ENCODE measurements around the gene ZNF638.

ZNF638 gene

GRCh38 chr2:71457123-71457915 is 125.7 kb downstream of the ZNF638 start:
- Histone ChIP-seq H3K9ac (ENCODE audit: low read depth, low read length) (no peak overlapping the region), H3K36me3 (ENCODE audit: insufficient read depth, low read length) (no peaks in the 10 kb centered on the region), H3K27ac (ENCODE audit: low read depth, low read length) (no peak overlapping the region), H3K4me3 (ENCODE audit: low read length) (no peak overlapping the region), H3K9me3 (ENCODE audit: insufficient read depth, low read depth, low read length) (no peaks in the 10 kb centered on the region), H3K27me3 (ENCODE audit: insufficient read depth, low read length) (peaks cover 60% of the 10 kb centered on the region), H3K4me1 (ENCODE audit: insufficient read depth, low read length) (peaks cover 41% of the 10 kb centered on the region)
- 91% methylated on average over 9 of the region's 9 CpGs for WGBS

- H3K36me3 ChIP-seq (ENCODE audit: insufficient read depth, low read length) = no peaks in the 10 kb centered on the region
- peaks cover 38% of the 10 kb centered on the region for H3K4me1 ChIP-seq (ENCODE audit: insufficient read depth, low read length)
- peaks cover 60% of the 10 kb centered on the region for H3K27me3 ChIP-seq (ENCODE audit: insufficient read depth, low read length)
Measured at GRCh38 chr2:71457923-71458322, 126.3 kb downstream of the ZNF638 start.

GRCh38 chr2:71458413-71459083 is 127.0 kb downstream of the ZNF638 start:
- Histone ChIP-seq H3K27ac (ENCODE audit: low read depth, low read length) (no peak overlapping the region), H3K9me3 (ENCODE audit: insufficient read depth, low read depth, low read length) (peaks cover 3% of the 10 kb centered on the region; the same call in 1 of the 2 replicates), H3K36me3 (ENCODE audit: insufficient read depth, low read length) (no peaks in the 10 kb centered on the region), H3K4me1 (ENCODE audit: insufficient read depth, low read length) (peaks cover 34% of the 10 kb centered on the region), H3K27me3 (ENCODE audit: insufficient read depth, low read length) (peaks cover 60% of the 10 kb centered on the region), H3K9ac (ENCODE audit: low read depth, low read length) (no peak overlapping the region), H3K4me3 (ENCODE audit: low read length) (no peak overlapping the region)
- 89% methylated on average over 7 of the region's 7 CpGs for WGBS

More at GRCh38 chr2:71457923-71458322, 126.3 kb downstream of the ZNF638 start:
- H3K9me3 ChIP-seq (ENCODE audit: insufficient read depth, low read depth, low read length) = peaks cover 3% of the 10 kb centered on the region; the same call in 1 of the 2 replicates
- 92% methylated on average over 4 of the region's 4 CpGs for WGBS
- no peak overlapping the region for H3K9ac ChIP-seq (ENCODE audit: low read depth, low read length)
- no peak overlapping the region for H3K4me3 ChIP-seq (ENCODE audit: low read length)
- no peak overlapping the region for H3K27ac ChIP-seq (ENCODE audit: low read depth, low read length)

- Histone ChIP-seq H3K27ac (ENCODE audit: low read depth, low read length) (no peak overlapping the region), H3K9me3 (ENCODE audit: insufficient read depth, low read depth, low read length) (peaks cover 3% of the 10 kb centered on the region; the same call in 1 of the 2 replicates), H3K27me3 (ENCODE audit: insufficient read depth, low read length) (peaks cover 60% of the 10 kb centered on the region), H3K9ac (ENCODE audit: low read depth, low read length) (no peak overlapping the region), H3K36me3 (ENCODE audit: insufficient read depth, low read length) (no peaks in the 10 kb centered on the region), H3K4me1 (ENCODE audit: insufficient read depth, low read length) (peaks cover 33% of the 10 kb centered on the region), H3K4me3 (ENCODE audit: low read length) (no peak overlapping the region)
- 94% methylated on average over 2 of the region's 2 CpGs for WGBS
Measured at GRCh38 chr2:71459084-71459431, 127.5 kb downstream of the ZNF638 start.

GRCh38 chr2:71460056-71460455 is 128.5 kb downstream of the ZNF638 start:
- Histone ChIP-seq H3K27me3 (ENCODE audit: insufficient read depth, low read length) (peaks cover 60% of the 10 kb centered on the region), H3K27ac (ENCODE audit: low read depth, low read length) (no peak overlapping the region), H3K4me1 (ENCODE audit: insufficient read depth, low read length) (peaks cover 23% of the 10 kb centered on the region), H3K9ac (ENCODE audit: low read depth, low read length) (no peak overlapping the region), H3K36me3 (ENCODE audit: insufficient read depth, low read length) (no peaks in the 10 kb centered on the region), H3K9me3 (ENCODE audit: insufficient read depth, low read depth, low read length) (peaks cover 3% of the 10 kb centered on the region; the same call in 1 of the 2 replicates), H3K4me3 (ENCODE audit: low read length) (no peak overlapping the region)
- 94% methylated on average over 6 of the region's 6 CpGs for whole genome bisulfite sequencing

- H3K9me3 ChIP-seq (ENCODE audit: insufficient read depth, low read depth, low read length) = peaks cover 3% of the 10 kb centered on the region; the same call in 1 of the 2 replicates
- 34% methylated on average over 9 of the region's 9 CpGs for WGBS
Measured at GRCh38 chr2:71460595-71461303, 129.2 kb downstream of the ZNF638 start.

GRCh38 chr2:71461304-71461671 is 129.7 kb downstream of the ZNF638 start:
- H3K4me1 ChIP-seq (ENCODE audit: insufficient read depth, low read length) = peaks cover 11% of the 10 kb centered on the region
- H3K4me3 ChIP-seq (ENCODE audit: low read length) = no peak overlapping the region
- peaks cover 3% of the 10 kb centered on the region; the same call in 1 of the 2 replicates for H3K9me3 ChIP-seq (ENCODE audit: insufficient read depth, low read depth, low read length)
- H3K9ac ChIP-seq (ENCODE audit: low read depth, low read length) = no peak overlapping the region
- no peak overlapping the region for H3K27ac ChIP-seq (ENCODE audit: low read depth, low read length)
- H3K36me3 ChIP-seq (ENCODE audit: insufficient read depth, low read length) = no peaks in the 10 kb centered on the region
- 64% methylated on average over 5 of the region's 5 CpGs for WGBS
- peaks cover 67% of the 10 kb centered on the region for H3K27me3 ChIP-seq (ENCODE audit: insufficient read depth, low read length)

More at GRCh38 chr2:71460595-71461303, 129.2 kb downstream of the ZNF638 start:
- Histone ChIP-seq H3K9ac (ENCODE audit: low read depth, low read length) (no peak overlapping the region), H3K4me3 (ENCODE audit: low read length) (no peak overlapping the region), H3K4me1 (ENCODE audit: insufficient read depth, low read length) (peaks cover 16% of the 10 kb centered on the region), H3K27me3 (ENCODE audit: insufficient read depth, low read length) (peaks cover 62% of the 10 kb centered on the region), H3K27ac (ENCODE audit: low read depth, low read length) (no peak overlapping the region), H3K36me3 (ENCODE audit: insufficient read depth, low read length) (no peaks in the 10 kb centered on the region)

GRCh38 chr2:71462056-71462605 is 130.5 kb downstream of the ZNF638 start:
- H3K9ac ChIP-seq (ENCODE audit: low read depth, low read length) = no peak overlapping the region
- 96% methylated on average over 8 of the region's 8 CpGs for WGBS
- H3K27me3 ChIP-seq (ENCODE audit: insufficient read depth, low read length) = peaks cover 76% of the 10 kb centered on the region
- H3K4me3 ChIP-seq (ENCODE audit: low read length) = no peak overlapping the region
- peaks cover 3% of the 10 kb centered on the region; the same call in 1 of the 2 replicates for H3K9me3 ChIP-seq (ENCODE audit: insufficient read depth, low read depth, low read length)
- H3K4me1 ChIP-seq (ENCODE audit: insufficient read depth, low read length) = peaks cover 5% of the 10 kb centered on the region
- H3K27ac ChIP-seq (ENCODE audit: low read depth, low read length) = no peak overlapping the region
- H3K36me3 ChIP-seq (ENCODE audit: insufficient read depth, low read length) = no peaks in the 10 kb centered on the region

GRCh38 chr2:71462641-71463341 is 131.2 kb downstream of the ZNF638 start:
- Histone ChIP-seq H3K9me3 (ENCODE audit: insufficient read depth, low read depth, low read length) (peaks cover 3% of the 10 kb centered on the region; the same call in 1 of the 2 replicates), H3K27ac (ENCODE audit: low read depth, low read length) (no peak overlapping the region), H3K36me3 (ENCODE audit: insufficient read depth, low read length) (no peaks in the 10 kb centered on the region), H3K27me3 (ENCODE audit: insufficient read depth, low read length) (peaks cover 82% of the 10 kb centered on the region), H3K4me1 (ENCODE audit: insufficient read depth, low read length) (peaks cover 6% of the 10 kb centered on the region), H3K4me3 (ENCODE audit: low read length) (no peak overlapping the region), H3K9ac (ENCODE audit: low read depth, low read length) (no peak overlapping the region)
- 92% methylated on average over 5 of the region's 5 CpGs for WGBS

- Histone ChIP-seq H3K36me3 (ENCODE audit: insufficient read depth, low read length) (no peaks in the 10 kb centered on the region), H3K4me1 (ENCODE audit: insufficient read depth, low read length) (peaks cover 6% of the 10 kb centered on the region), H3K4me3 (ENCODE audit: low read length) (no peak overlapping the region), H3K27ac (ENCODE audit: low read depth, low read length) (no peak overlapping the region), H3K27me3 (ENCODE audit: insufficient read depth, low read length) (peaks cover 88% of the 10 kb centered on the region), H3K9ac (ENCODE audit: low read depth, low read length) (no peak overlapping the region), H3K9me3 (ENCODE audit: insufficient read depth, low read depth, low read length) (peaks cover 3% of the 10 kb centered on the region; the same call in 1 of the 2 replicates)
- WGBS = 92% methylated on average over 7 of the region's 7 CpGs
Measured at GRCh38 chr2:71463342-71463654, 131.7 kb downstream of the ZNF638 start.
